ENCODE results near the gene TOMM34. TPM values are rescaled to one million over a fixed set of nuclear protein-coding genes. Genes with fewer than 3 reads are reported as not detected.
A peak's percentile ranks its signal among the peaks of the same experiment; 100 is the strongest.

Gene TOMM34
- total RNA-seq, 2 donors from 2014 or later = 39.4 to 50.8 TPM

- H3K36me3 Mint-ChIP-seq = peaks cover 30 to 32% of the 10 kb centered on the region in 2 donors
- DNase-seq (ENCODE audit: low spot score in 2 of 2) (no peak), ATAC-seq (peak in 1 of 2 donors; percentile 25)
These were observed 7.1 kb upstream of the TOMM34 start for GRCh38 chr20:44967207-44967807.

GRCh38 chr20:44966030-44966961 lies 6.1 kb upstream of the TOMM34 start, which contains the start of gene STK4:
Gene STK4, plus strand, starts transcription at chr20:44966512. Its CDS starts 57 bp downstream, at chr20:44966569.
- DNase-seq (ENCODE audit: low spot score in 2 of 2) (peak; percentile 95 to 97), ATAC-seq (peak; percentile 77 to 78)
- H3K9me3 Mint-ChIP-seq = no peaks in the 10 kb centered on the region
- H3K36me3 Mint-ChIP-seq = peaks cover 32 to 37% of the 10 kb centered on the region in 2 donors
- peak within 1 kb of the TSS; percentile 99 to 100 for H3K27ac Mint-ChIP-seq

More at GRCh38 chr20:44967207-44967807, 7.1 kb upstream of the TOMM34 start:
- peak overlapping the region; percentile 99 to 100 for H3K27ac Mint-ChIP-seq
- H3K9me3 Mint-ChIP-seq = no peaks in the 10 kb centered on the region

- ATAC-seq = no peak
- Mint-ChIP-seq H3K27ac (peak overlapping the region; percentile 87 to 100), H3K9me3 (no peaks in the 10 kb centered on the region), H3K36me3 (peaks cover 32 to 37% of the 10 kb centered on the region in 2 donors)
- no peak for DNase-seq (ENCODE audit: low spot score in 2 of 2)
These were observed 5.4 kb upstream of the TOMM34 start for GRCh38 chr20:44965651-44966029.

- peaks cover 36 to 46% of the 10 kb centered on the region in 2 donors for H3K36me3 Mint-ChIP-seq
- H3K9me3 Mint-ChIP-seq = no peaks in the 10 kb centered on the region
- DNase-seq (ENCODE audit: low spot score in 2 of 2) (no peak), ATAC-seq (no peak)
- peak overlapping the region in 1 of 2 donors; percentile 24 for H3K27ac Mint-ChIP-seq
These were observed 3.4 kb upstream of the TOMM34 start for GRCh38 chr20:44963325-44964215.

GRCh38 chr20:44962483-44962882 lies 2.3 kb upstream of the TOMM34 start:
- H3K36me3 Mint-ChIP-seq = peaks cover 33 to 46% of the 10 kb centered on the region in 2 donors
- DNase-seq (ENCODE audit: low spot score in 2 of 2) = no peak
- no peak overlapping the region for H3K27ac Mint-ChIP-seq
- no peaks in the 10 kb centered on the region for H3K9me3 Mint-ChIP-seq
- ATAC-seq = no peak

- Mint-ChIP-seq H3K36me3 (peaks cover 27 to 40% of the 10 kb centered on the region in 2 donors), H3K27ac (no peak overlapping the region), H3K9me3 (no peaks in the 10 kb centered on the region)
- ATAC-seq (no peak), DNase-seq (ENCODE audit: low spot score in 2 of 2) (no peak)
These were observed 1.7 kb upstream of the TOMM34 start for GRCh38 chr20:44961870-44962267.

GRCh38 chr20:44961011-44961869 lies 1.0 kb upstream of the TOMM34 start:
- DNase-seq (ENCODE audit: low spot score in 2 of 2) (no peak), ATAC-seq (no peak)
- Mint-ChIP-seq H3K9me3 (no peaks in the 10 kb centered on the region), H3K27ac (peak overlapping the region; percentile 72 to 92), H3K36me3 (peaks cover 24 to 38% of the 10 kb centered on the region in 2 donors)

GRCh38 chr20:44959638-44960102 lies 527 bp downstream of the TOMM34 start:
- H3K9me3 Mint-ChIP-seq = no peaks in the 10 kb centered on the region

GRCh38 chr20:44959082-44959637 lies 1.0 kb downstream of the TOMM34 start:
- peak overlapping the region; percentile 92 to 99 for H3K27ac Mint-ChIP-seq
- H3K9me3 Mint-ChIP-seq = no peaks in the 10 kb centered on the region
- ATAC-seq (peak; percentile 9 to 51), DNase-seq (ENCODE audit: low spot score in 2 of 2) (peak in 1 of 2 donors; percentile 60)
- peaks cover 35 to 44% of the 10 kb centered on the region in 2 donors for H3K36me3 Mint-ChIP-seq

More at GRCh38 chr20:44959638-44960102, 527 bp downstream of the TOMM34 start:
- DNase-seq (ENCODE audit: low spot score in 2 of 2) (peak; percentile 51 to 72), ATAC-seq (peak; percentile 67 to 81)
- H3K36me3 Mint-ChIP-seq = peaks cover 32 to 43% of the 10 kb centered on the region in 2 donors
- H3K27ac Mint-ChIP-seq = peak overlapping the region; percentile 92 to 99

GRCh38 chr20:44958276-44958675 lies 1.9 kb downstream of the TOMM34 start:
- no peak for DNase-seq (ENCODE audit: low spot score in 2 of 2)
- no peaks in the 10 kb centered on the region for H3K9me3 Mint-ChIP-seq
- peak overlapping the region in 1 of 2 donors; percentile 92 for H3K27ac Mint-ChIP-seq
- H3K36me3 Mint-ChIP-seq = peaks cover 44 to 53% of the 10 kb centered on the region in 2 donors
- no peak for ATAC-seq

GRCh38 chr20:44956410-44956809 lies 3.8 kb downstream of the TOMM34 start:
- ATAC-seq = no peak
- DNase-seq (ENCODE audit: low spot score in 2 of 2) = no peak

GRCh38 chr20:44955270-44955669 lies 4.9 kb downstream of the TOMM34 start:
- Mint-ChIP-seq H3K36me3 (peaks cover 50 to 57% of the 10 kb centered on the region in 2 donors), H3K9me3 (no peaks in the 10 kb centered on the region), H3K27ac (peak overlapping the region in 1 of 2 donors; percentile 39)
- ATAC-seq (no peak), DNase-seq (ENCODE audit: low spot score in 2 of 2) (no peak)

More at GRCh38 chr20:44956410-44956809, 3.8 kb downstream of the TOMM34 start:
- no peak overlapping the region for H3K27ac Mint-ChIP-seq
- no peaks in the 10 kb centered on the region for H3K9me3 Mint-ChIP-seq
- peaks cover 48 to 57% of the 10 kb centered on the region in 2 donors for H3K36me3 Mint-ChIP-seq

- ATAC-seq (no peak), DNase-seq (ENCODE audit: low spot score in 2 of 2) (no peak)
- H3K27ac Mint-ChIP-seq = peak overlapping the region; percentile 1 to 31
- H3K9me3 Mint-ChIP-seq = no peaks in the 10 kb centered on the region
- peaks cover 49% of the 10 kb centered on the region in 2 donors for H3K36me3 Mint-ChIP-seq
These were observed 6.0 kb downstream of the TOMM34 start for GRCh38 chr20:44954211-44954610.

GRCh38 chr20:44952731-44953130 lies 7.5 kb downstream of the TOMM34 start:
- Mint-ChIP-seq H3K36me3 (peaks cover 34 to 38% of the 10 kb centered on the region in 2 donors), H3K27ac (peak overlapping the region; percentile 31 to 76), H3K9me3 (no peaks in the 10 kb centered on the region)
- no peak for DNase-seq (ENCODE audit: low spot score in 2 of 2)
- no peak for ATAC-seq

- H3K36me3 Mint-ChIP-seq = peaks cover 21 to 29% of the 10 kb centered on the region in 2 donors
These were observed 9.8 kb downstream of the TOMM34 start for GRCh38 chr20:44950368-44950767.

More at GRCh38 chr20:44950368-44950767, 9.8 kb downstream of the TOMM34 start:
- ATAC-seq (no peak), DNase-seq (ENCODE audit: low spot score in 2 of 2) (no peak)
- H3K27ac Mint-ChIP-seq = peak overlapping the region in 1 of 2 donors; percentile 9
- no peaks in the 10 kb centered on the region for H3K9me3 Mint-ChIP-seq

Data from activated naive CD4-positive, alpha-beta T cell treated with anti-CD3 and anti-CD28 coated beads, Interleukin-2, amount 50 U/mL, for 72 hours (primary cell).